Stimulated activated CD8-positive, alpha-beta memory T cell treated with anti-CD3 and anti-CD28 coated beads, Interleukin-4, amount 100 ng/mL, for 1 hour (primary cell): Measurements from ENCODE around the gene TRMT61B.

Source experiments
- DNase-seq, 2 donors: peaks; one replicate each; pipeline ENCODE4 v3.0.0-alpha.2; 2020; ENCODE audit warnings: low read depth in 2 of 2, low spot score in 1 of 2

TRMT61B gene

GRCh38 chr2:28870146-28870891 is at the start of gene TRMT61B:
TSS of gene TRMT61B (minus strand) at chr2:28870309. CDS start at chr2:28870277, 32 bp downstream.
- peak; percentile 94 to 97 for DNase-seq

- no peak for DNase-seq
Observed at GRCh38 chr2:28915939-28916338, 45.8 kb upstream of the TRMT61B start.

GRCh38 chr2:28909655-28910353 is 39.7 kb upstream of the TRMT61B start:
- no peak for DNase-seq

- DNase-seq: no peak
Observed at GRCh38 chr2:28908172-28908571, 38.1 kb upstream of the TRMT61B start.

- DNase-seq: no peak
Observed at GRCh38 chr2:28906821-28907220, 36.7 kb upstream of the TRMT61B start.

GRCh38 chr2:28906376-28906775 is 36.3 kb upstream of the TRMT61B start:
- DNase-seq: no peak

- no peak for DNase-seq
Observed at GRCh38 chr2:28905533-28905932, 35.4 kb upstream of the TRMT61B start.

- DNase-seq: no peak
Observed at GRCh38 chr2:28904802-28905457, 34.8 kb upstream of the TRMT61B start.

GRCh38 chr2:28904295-28904694 is 34.2 kb upstream of the TRMT61B start:
- no peak for DNase-seq

GRCh38 chr2:28902584-28902983 is 32.5 kb upstream of the TRMT61B start:
- no peak for DNase-seq

GRCh38 chr2:28901841-28902240 is 31.7 kb upstream of the TRMT61B start:
- no peak for DNase-seq

- no peak for DNase-seq
Observed at GRCh38 chr2:28901202-28901601, 31.1 kb upstream of the TRMT61B start.

- DNase-seq: no peak
Observed at GRCh38 chr2:28898048-28898447, 27.9 kb upstream of the TRMT61B start.

GRCh38 chr2:28896906-28897305 is 26.8 kb upstream of the TRMT61B start:
- no peak for DNase-seq

- DNase-seq: no peak
Observed at GRCh38 chr2:28895189-28895893, 25.2 kb upstream of the TRMT61B start.

GRCh38 chr2:28894470-28895188 is 24.5 kb upstream of the TRMT61B start, which contains the start of gene WDR43:
TSS of gene WDR43 (plus strand) at chr2:28894667. CDS start at chr2:28894699, 32 bp downstream.
- peak; percentile 87 to 95 for DNase-seq

GRCh38 chr2:28893488-28893887 is 23.4 kb upstream of the TRMT61B start:
- no peak for DNase-seq

GRCh38 chr2:28880193-28880592 is 10.1 kb upstream of the TRMT61B start:
- no peak for DNase-seq

GRCh38 chr2:28871620-28872019 is 1.5 kb upstream of the TRMT61B start:
- DNase-seq: no peak

- no peak for DNase-seq
Observed at GRCh38 chr2:28869494-28870145, 489 bp downstream of the TRMT61B start.
